Naive thymus-derived CD4-positive, alpha-beta T cell (primary cell): ENCODE measurements around the gene P4HA2. TPM values are rescaled to one million over a fixed set of nuclear protein-coding genes. Genes with fewer than 3 reads are reported as not detected.
A peak's percentile ranks its signal among the peaks of the same experiment; 100 is the strongest.

Source experiments
- ATAC-seq: fragments of 150-1000 bp; cut with Tn5 transposase; 2 replicates; pipeline ENCODE4 v1.10.0; 2021; ENCODE audit warnings: mild to moderate bottlenecking, moderate library complexity
- CTCF ChIA-PET: fragments of 350-600 bp; sonication (Branson Sonifier 250); formaldehyde crosslinking; loops from one replicate; lab custom pipeline; 2021; ENCODE audit warnings: antibody characterized with exemption; lab: Charles Lee
- POLR2A ChIA-PET: fragments of 350-600 bp; sonication (Branson Sonifier 250); formaldehyde crosslinking; loops from one replicate; lab custom pipeline; 2021; ENCODE audit warnings: antibody characterized with exemption, inconsistent platforms; lab: Charles Lee
- DNase-seq, 9 donors: peaks; one replicate each; pipeline versions ENCODE4 v3.0.0 to v3.0.0-alpha.2; 2020 to 2022; ENCODE audit warnings: mixed read lengths in 1 of 9
- H3K27ac ChIP-seq: one replicate; pipeline ENCODE4 v1.7.0; 2013; ENCODE audit warnings: mild to moderate bottlenecking, low read depth, low read length, moderate library complexity
- H3K27me3 ChIP-seq, 2 donors: one replicate each; pipeline ENCODE4 v1.7.0; 2013; ENCODE audit warnings: low read length in 2 of 2, mild to moderate bottlenecking in 2 of 2, moderate library complexity in 2 of 2; ENCODE audit not compliant: control insufficient read depth in 2 of 2, insufficient read depth in 2 of 2
- H3K36me3 ChIP-seq, 3 experiments: 1 replicate in 2 of 3; 2 replicates in 1 of 3; pipeline ENCODE4 v1.7.0; 2013; ENCODE audit warnings: low read length in 3 of 3, mild to moderate bottlenecking in 3 of 3, moderate library complexity in 1 of 3; ENCODE audit not compliant: insufficient read depth in 3 of 3, control insufficient read depth in 2 of 3
- H3K4me1 ChIP-seq, 2 donors: one replicate each; pipeline ENCODE4 v1.7.0; 2013; ENCODE audit warnings: low read length in 2 of 2, mild to moderate bottlenecking in 2 of 2, moderate library complexity in 1 of 2; ENCODE audit not compliant: control insufficient read depth in 2 of 2, insufficient read depth in 2 of 2
- H3K4me3 ChIP-seq: 2 replicates; pipeline ENCODE4 v1.7.0; 2013; ENCODE audit warnings: mild to moderate bottlenecking, low read length
- H3K9me3 ChIP-seq, 3 experiments: 1 replicate in 2 of 3; 2 replicates in 1 of 3; pipeline ENCODE4 v1.7.0; 2013; ENCODE audit warnings: low read length in 3 of 3; ENCODE audit not compliant: control insufficient read depth in 2 of 3
- H3K27ac Mint-ChIP-seq, 9 donors: one replicate each; pipeline ENCODE4 v1.8.0; 2020 to 2022; ENCODE audit warnings: mixed read lengths in 9 of 9, mild to moderate bottlenecking in 8 of 9, moderate library complexity in 5 of 9, inconsistent platforms in 2 of 9
- H3K27me3 Mint-ChIP-seq, 5 donors: one replicate each; pipeline ENCODE4 v1.8.0; 2021 to 2022; ENCODE audit warnings: mixed read lengths in 5 of 5, mild to moderate bottlenecking in 1 of 5
- H3K36me3 Mint-ChIP-seq, 5 donors: one replicate each; pipeline ENCODE4 v1.8.0; 2020 to 2022; ENCODE audit warnings: mixed read lengths in 5 of 5, mild to moderate bottlenecking in 3 of 5, inconsistent platforms in 1 of 5
- H3K4me1 Mint-ChIP-seq, 7 donors: one replicate each; pipeline ENCODE4 v1.8.0; 2020 to 2022; ENCODE audit warnings: mixed read lengths in 7 of 7, mild to moderate bottlenecking in 3 of 7, inconsistent platforms in 1 of 7
- H3K4me3 Mint-ChIP-seq, 10 donors: one replicate each; pipeline ENCODE4 v1.8.0; 2020 to 2022; ENCODE audit warnings: mild to moderate bottlenecking in 10 of 10, mixed read lengths in 10 of 10, moderate library complexity in 6 of 10, inconsistent platforms in 2 of 10
- H3K9me3 Mint-ChIP-seq, 11 donors: one replicate each; pipeline ENCODE4 v1.8.0; 2020 to 2022; ENCODE audit warnings: mixed read lengths in 11 of 11, mild to moderate bottlenecking in 4 of 11, inconsistent platforms in 1 of 11, moderate library complexity in 1 of 11
- intact Hi-C, 2 donors: fragments of 100-400 bp; cut with micrococcal nuclease; formaldehyde crosslinking; loops; one replicate each; pipeline ENCODE4 v1.15.1; 2023
- polyA plus RNA-seq, 2 donors: library from polyadenylated mRNA; unstranded; fragments of 300-500 nt; fragmentation: Illumina TruSeq; gene quantifications; one replicate each; pipeline ENCODE4 v1.2.3, GENCODE V29; 2021
- total RNA-seq, 6 experiments: library from RNA in 5 of 6; stranded (reverse) in 5 of 6; gene quantifications; 1 replicate in 5 of 6; 2 replicates in 1 of 6; pipeline ENCODE4 v1.2.3 and lab custom pipeline; 2021 to 2026

The P4HA2 gene
- total and polyA plus RNA-seq, 7 experiments from 2014 or later = 0.30 to 23.9 (median 0.99) TPM; not detected in 3

DNA sequence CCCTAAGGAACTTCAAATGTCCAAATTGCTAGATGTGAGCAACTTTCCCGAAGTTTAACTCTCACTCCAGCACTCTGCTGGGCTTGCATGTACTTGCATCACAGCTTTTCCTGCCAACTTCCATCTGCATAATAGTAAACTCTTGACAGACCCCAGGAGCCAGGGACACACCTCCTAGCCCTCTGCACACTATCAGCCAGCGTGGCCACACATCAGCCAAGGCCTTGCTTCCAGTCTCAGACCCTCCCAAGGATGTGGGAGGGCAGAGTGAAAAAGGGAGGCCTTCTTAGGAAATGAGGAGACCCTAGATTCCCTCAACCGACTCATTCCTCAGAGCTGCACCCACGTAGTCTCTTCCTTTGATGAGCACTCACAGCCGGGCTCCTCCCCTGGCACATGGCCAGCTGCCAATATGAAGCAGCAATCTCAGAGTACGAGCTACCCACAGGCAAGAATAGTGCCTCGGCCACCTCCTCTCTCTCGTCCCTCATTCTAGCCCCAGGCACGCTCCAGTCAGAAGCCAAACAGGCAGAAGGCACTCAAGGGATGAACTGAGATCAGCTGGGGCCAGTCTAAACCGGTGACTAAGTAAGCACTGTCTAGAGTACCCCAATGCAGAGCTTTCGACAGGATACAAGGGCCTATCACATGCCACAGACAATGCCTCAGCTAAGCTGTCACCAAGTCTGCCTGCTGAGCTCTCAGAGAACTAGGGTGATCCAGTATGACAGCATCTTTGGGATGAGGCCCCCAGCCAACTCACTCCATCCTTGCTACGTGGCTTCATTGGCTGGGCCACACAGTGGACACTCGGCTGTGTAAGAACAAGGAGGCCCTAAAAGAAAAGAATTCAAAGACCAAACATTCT, 2.3 kb downstream of the P4HA2 start:
- DNase-seq (peak in 6 of 9 donors; percentile 13 to 44 (median 37)), ATAC-seq (no peak)
- H3K4me1 Mint-ChIP-seq = peaks cover 10 to 45% (median 19%) of the 10 kb centered on the region in 7 donors
- peaks cover 20 to 45% (median 25%) of the 10 kb centered on the region in 5 donors for H3K27me3 Mint-ChIP-seq
- CTCF ChIA-PET = interaction anchor here (0.8 kb wide), 1 partner anchor 13 kb away, joined by 3 read pairs; no protein-coding TSS in a partner anchor
- H3K9me3 Mint-ChIP-seq = peaks cover 0 to 2% (median 0%) of the 10 kb centered on the region in 11 donors
- H3K9me3 ChIP-seq = no peaks in the 10 kb centered on the region
- peak overlapping the region in 5 of 10 donors; percentile 4 to 44 (median 26) for H3K4me3 Mint-ChIP-seq
- H3K27me3 ChIP-seq = no peaks in the 10 kb centered on the region
- H3K4me1 ChIP-seq = no peaks in the 10 kb centered on the region
- no peak overlapping the region for H3K27ac ChIP-seq
- H3K36me3 Mint-ChIP-seq = peaks cover 0 to 11% (median 0%) of the 10 kb centered on the region in 5 donors
- no peak overlapping the region for H3K4me3 ChIP-seq
- H3K27ac Mint-ChIP-seq = no peak overlapping the region
- intact Hi-C loops = no loop called here
- H3K36me3 ChIP-seq = no peaks in the 10 kb centered on the region
- POLR2A ChIA-PET = no interaction called here

DNA sequence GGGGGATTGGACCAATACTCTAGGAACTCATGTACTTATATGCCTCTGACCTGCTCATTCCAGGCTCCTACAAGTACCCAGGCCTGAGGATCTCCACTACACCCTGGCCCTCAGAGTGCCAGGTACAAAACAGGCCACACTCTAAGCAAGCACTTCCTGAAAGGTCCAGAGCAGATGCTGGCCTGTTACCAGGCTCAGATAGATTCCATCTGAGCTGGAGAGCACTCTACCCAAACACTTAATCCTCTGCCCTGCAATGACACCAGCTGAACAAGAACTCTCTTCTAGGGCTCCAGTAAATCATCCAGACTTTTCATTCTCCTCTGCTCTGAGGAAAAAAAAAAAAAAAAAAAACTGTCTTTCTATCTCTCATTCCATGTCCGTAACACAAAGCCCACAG, 2.9 kb downstream of the P4HA2 start:
- intact Hi-C loops = no loop called here
- Histone ChIP-seq H3K27me3 (no peaks in the 10 kb centered on the region), H3K4me3 (no peak overlapping the region), H3K27ac (no peak overlapping the region), H3K36me3 (no peaks in the 10 kb centered on the region), H3K9me3 (no peaks in the 10 kb centered on the region), H3K4me1 (no peaks in the 10 kb centered on the region)
- ChIA-PET CTCF (interaction anchor here (0.8 kb wide), 1 partner anchor 14 kb away, joined by 3 read pairs; no protein-coding TSS in a partner anchor), POLR2A (no interaction called here)
- DNase-seq (no peak), ATAC-seq (no peak)
- no peak overlapping the region for H3K4me3 Mint-ChIP-seq
- peaks cover 0 to 2% (median 0%) of the 10 kb centered on the region in 11 donors for H3K9me3 Mint-ChIP-seq
- peaks cover 7 to 41% (median 18%) of the 10 kb centered on the region in 7 donors for H3K4me1 Mint-ChIP-seq
- peaks cover 15 to 39% (median 19%) of the 10 kb centered on the region in 5 donors for H3K27me3 Mint-ChIP-seq
- H3K36me3 Mint-ChIP-seq = peaks cover 0 to 11% (median 0%) of the 10 kb centered on the region in 5 donors
- no peak overlapping the region for H3K27ac Mint-ChIP-seq

DNA sequence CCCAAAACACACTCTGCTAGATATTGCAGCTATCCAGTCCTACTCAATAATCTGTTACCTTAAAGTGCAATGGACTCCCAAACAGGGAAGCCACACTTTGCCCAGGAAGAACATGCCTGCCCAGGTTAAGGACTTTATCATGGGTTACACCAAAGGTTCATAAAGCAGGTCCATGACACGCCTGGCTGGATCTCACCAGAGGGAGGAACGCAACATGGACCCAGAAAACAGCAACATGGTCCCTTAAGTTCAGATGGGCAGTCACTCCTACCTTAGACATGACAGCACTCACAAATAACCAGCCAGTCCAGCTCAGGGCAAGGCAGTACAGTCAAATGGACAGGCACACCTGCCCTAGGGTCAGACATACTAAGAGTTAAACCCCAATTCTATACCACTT, 3.8 kb downstream of the P4HA2 start:
- Histone ChIP-seq H3K36me3 (no peaks in the 10 kb centered on the region), H3K4me3 (no peak overlapping the region), H3K4me1 (no peaks in the 10 kb centered on the region), H3K27ac (no peak overlapping the region), H3K27me3 (no peaks in the 10 kb centered on the region), H3K9me3 (no peaks in the 10 kb centered on the region)
- Mint-ChIP-seq H3K4me3 (no peak overlapping the region), H3K27me3 (peaks cover 7 to 31% (median 10%) of the 10 kb centered on the region in 5 donors), H3K4me1 (peaks cover 5 to 33% (median 12%) of the 10 kb centered on the region in 7 donors), H3K36me3 (peaks cover 0 to 11% (median 0%) of the 10 kb centered on the region in 5 donors), H3K27ac (peak overlapping the region in 1 of 9 donors; percentile 15), H3K9me3 (peaks cover 0 to under 1% (median 0%) of the 10 kb centered on the region in 11 donors)
- intact Hi-C loops = no loop called here
- POLR2A ChIA-PET = no interaction called here
- no peak for ATAC-seq
- no peak for DNase-seq
- CTCF ChIA-PET = no interaction called here

DNA sequence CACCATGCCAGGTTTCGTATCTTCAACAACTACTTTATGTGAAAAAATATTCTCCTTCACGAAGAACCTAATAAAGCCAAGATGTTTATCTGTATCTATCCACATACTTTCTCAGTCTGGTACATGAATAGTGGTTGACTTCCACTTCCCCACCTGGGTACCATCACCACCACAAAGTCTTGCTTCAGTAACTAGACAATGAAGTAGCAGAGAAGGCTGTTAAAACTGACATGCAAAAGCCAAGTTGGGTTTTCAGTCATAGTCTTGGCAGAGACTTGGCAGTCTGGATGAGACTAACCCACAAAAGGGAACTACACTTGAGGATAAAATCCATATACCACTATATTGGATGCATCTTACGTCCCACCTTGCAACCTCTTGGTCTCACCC, 5.0 kb downstream of the P4HA2 start:
- H3K36me3 Mint-ChIP-seq = peaks cover 0 to 13% (median 0%) of the 10 kb centered on the region in 5 donors
- ChIA-PET CTCF (no interaction called here), POLR2A (no interaction called here)

DNA sequence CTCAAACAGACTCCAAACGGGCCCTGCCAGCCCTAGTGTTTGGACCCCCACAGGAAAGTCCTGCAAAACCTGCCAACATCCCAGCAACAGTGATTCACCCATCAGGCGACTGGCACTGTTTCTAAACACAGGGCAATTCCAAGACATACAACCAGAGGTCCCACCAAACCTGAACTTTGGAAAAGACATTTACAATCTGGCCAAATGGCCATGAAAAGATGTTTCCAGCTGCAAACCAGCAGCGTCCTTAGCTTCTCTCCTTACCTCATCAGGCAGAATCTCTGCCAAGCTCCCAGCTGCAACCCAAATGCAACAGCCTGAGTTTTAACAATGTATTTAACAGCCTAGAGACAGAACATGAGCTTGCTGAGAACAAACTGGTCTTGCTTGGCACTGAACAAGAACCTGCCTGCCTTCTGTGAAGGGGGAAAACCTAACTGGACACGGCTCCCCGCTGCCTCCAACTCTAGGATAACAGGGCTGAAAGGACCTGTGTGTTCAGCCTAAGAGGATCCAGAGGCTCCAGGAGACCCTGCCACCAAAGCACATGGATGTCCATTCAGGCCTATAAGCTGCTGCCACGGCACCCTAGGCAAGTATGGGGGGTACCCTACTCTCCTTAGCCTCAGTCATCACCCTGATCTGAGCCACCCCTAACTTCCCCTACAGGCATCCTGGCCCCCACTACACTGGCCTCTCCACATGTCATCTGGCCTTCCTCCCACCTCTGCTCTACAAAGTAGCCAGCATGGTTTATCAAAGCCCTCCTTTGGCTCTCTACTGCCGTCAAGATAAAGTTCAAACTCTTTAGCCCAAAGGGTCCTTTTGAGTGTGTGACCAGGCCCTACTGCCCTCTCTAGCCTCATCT, 5.6 kb downstream of the P4HA2 start:
- H3K4me3 Mint-ChIP-seq = no peak overlapping the region
- ATAC-seq = no peak
- H3K9me3 Mint-ChIP-seq = no peaks in the 10 kb centered on the region
- ChIA-PET CTCF (no interaction called here), POLR2A (no interaction called here)
- H3K36me3 ChIP-seq = no peaks in the 10 kb centered on the region
- H3K27me3 Mint-ChIP-seq = peaks cover 3 to 22% (median 7%) of the 10 kb centered on the region in 5 donors
- no peak for DNase-seq
- H3K27ac Mint-ChIP-seq = no peak overlapping the region
- no peaks in the 10 kb centered on the region for H3K27me3 ChIP-seq
- H3K36me3 Mint-ChIP-seq = peaks cover 0 to 13% (median 0%) of the 10 kb centered on the region in 5 donors
- no peak overlapping the region for H3K27ac ChIP-seq
- no peak overlapping the region for H3K4me3 ChIP-seq
- intact Hi-C loops = no loop called here
- H3K4me1 ChIP-seq = no peaks in the 10 kb centered on the region
- no peaks in the 10 kb centered on the region for H3K9me3 ChIP-seq
- peaks cover 5 to 31% (median 11%) of the 10 kb centered on the region in 7 donors for H3K4me1 Mint-ChIP-seq

More for the DNA sequence above, 5.0 kb downstream of the P4HA2 start:
- intact Hi-C loops = no loop called here
- H3K4me3 ChIP-seq = no peak overlapping the region
- ATAC-seq = no peak
- peaks cover 4 to 24% (median 9%) of the 10 kb centered on the region in 5 donors for H3K27me3 Mint-ChIP-seq
- H3K4me1 Mint-ChIP-seq = peaks cover 5 to 32% (median 11%) of the 10 kb centered on the region in 7 donors
- H3K27ac Mint-ChIP-seq = no peak overlapping the region
- no peaks in the 10 kb centered on the region for H3K9me3 Mint-ChIP-seq
- no peaks in the 10 kb centered on the region for H3K36me3 ChIP-seq
- H3K27ac ChIP-seq = no peak overlapping the region
- no peak overlapping the region for H3K4me3 Mint-ChIP-seq
- no peaks in the 10 kb centered on the region for H3K9me3 ChIP-seq
- no peaks in the 10 kb centered on the region for H3K4me1 ChIP-seq
- no peak for DNase-seq
- no peaks in the 10 kb centered on the region for H3K27me3 ChIP-seq

DNA sequence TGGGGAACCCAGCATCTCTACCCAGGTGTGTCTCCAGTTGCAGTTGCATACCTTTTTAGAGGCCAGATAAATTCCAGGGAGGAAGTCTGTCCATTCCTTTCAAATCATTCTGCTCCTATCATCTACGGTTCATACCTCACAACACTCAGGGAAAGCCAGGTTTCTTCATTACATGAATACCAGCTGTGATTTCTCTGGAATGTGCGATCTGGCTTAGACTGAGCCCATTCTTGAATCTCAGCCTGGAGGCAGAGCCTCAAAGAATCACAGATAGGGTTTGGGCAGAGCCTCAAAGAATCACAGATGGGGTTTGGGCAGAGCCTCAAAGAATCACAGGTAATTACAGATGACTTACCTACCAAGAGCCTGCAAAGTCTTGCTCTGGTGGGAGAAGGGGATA, 7.2 kb downstream of the P4HA2 start:
- H3K27me3 ChIP-seq = no peaks in the 10 kb centered on the region
- intact Hi-C loops = no loop called here
- Mint-ChIP-seq H3K36me3 (peaks cover 0 to 9% (median 0%) of the 10 kb centered on the region in 5 donors), H3K27me3 (peaks cover 0 to 16% (median 0%) of the 10 kb centered on the region in 5 donors), H3K9me3 (no peaks in the 10 kb centered on the region), H3K4me3 (no peak overlapping the region), H3K27ac (no peak overlapping the region), H3K4me1 (peaks cover 2 to 17% (median 5%) of the 10 kb centered on the region in 7 donors)
- ChIA-PET CTCF (no interaction called here), POLR2A (no interaction called here)
- H3K4me3 ChIP-seq = no peak overlapping the region
- H3K9me3 ChIP-seq = no peaks in the 10 kb centered on the region
- ATAC-seq = no peak
- DNase-seq = no peak
- H3K36me3 ChIP-seq = no peaks in the 10 kb centered on the region
- no peak overlapping the region for H3K27ac ChIP-seq
- no peaks in the 10 kb centered on the region for H3K4me1 ChIP-seq
